HG03045 (cell line): ENCODE results near the gene CYB5R4.

ENCODE experiments used
- ATAC-seq: cut with Tn5 transposase; IDR thresholded peaks from one replicate; pipeline ENCODE4 v1.9.1; 2021; ENCODE audit warnings: mild to moderate bottlenecking, moderate library complexity; ENCODE audit not compliant: unreplicated experiment

CYB5R4 gene

GRCh38 chr6:83859410-83860358 is at the start of gene CYB5R4:
Gene CYB5R4 (plus strand): TSS chr6:83859689. CDS start chr6:83859783, 94 bp downstream.
- peak; percentile 100 for ATAC-seq

- no peak for ATAC-seq
Observed at GRCh38 chr6:83812595-83812994, 46.9 kb upstream of the CYB5R4 start.

GRCh38 chr6:83815631-83816272 is 43.7 kb upstream of the CYB5R4 start:
- ATAC-seq = no peak

GRCh38 chr6:83822629-83823169 is 36.8 kb upstream of the CYB5R4 start:
- no peak for ATAC-seq

GRCh38 chr6:83824388-83824801 is 35.1 kb upstream of the CYB5R4 start:
- ATAC-seq = no peak

GRCh38 chr6:83824831-83825230 is 34.7 kb upstream of the CYB5R4 start:
- ATAC-seq = no peak

- no peak for ATAC-seq
Observed at GRCh38 chr6:83827050-83827449, 32.4 kb upstream of the CYB5R4 start.

- no peak for ATAC-seq
Observed at GRCh38 chr6:83838727-83839126, 20.8 kb upstream of the CYB5R4 start.

- ATAC-seq = no peak
Observed at GRCh38 chr6:83844170-83844569, 15.3 kb upstream of the CYB5R4 start.

GRCh38 chr6:83846291-83846690 is 13.2 kb upstream of the CYB5R4 start:
- ATAC-seq = no peak

GRCh38 chr6:83847179-83847578 is 12.3 kb upstream of the CYB5R4 start:
- peak; percentile 97 for ATAC-seq

GRCh38 chr6:83849127-83849526 is 10.4 kb upstream of the CYB5R4 start:
- ATAC-seq = no peak

GRCh38 chr6:83849610-83850009 is 9.9 kb upstream of the CYB5R4 start:
- no peak for ATAC-seq

- ATAC-seq = no peak
Observed at GRCh38 chr6:83852528-83853177, 6.8 kb upstream of the CYB5R4 start.

GRCh38 chr6:83853178-83854000 is 6.1 kb upstream of the CYB5R4 start, which contains the start of gene RIPPLY2:
Gene RIPPLY2 (plus strand): TSS chr6:83853360. CDS start chr6:83853417, 57 bp downstream.
- ATAC-seq = no peak

- no peak for ATAC-seq
Observed at GRCh38 chr6:83854001-83854501, 5.4 kb upstream of the CYB5R4 start.

GRCh38 chr6:83854766-83855165 is 4.7 kb upstream of the CYB5R4 start:
- no peak for ATAC-seq

- ATAC-seq = no peak
Observed at GRCh38 chr6:83860359-83860755, 868 bp downstream of the CYB5R4 start.

- ATAC-seq = no peak
Observed at GRCh38 chr6:83860782-83861495, 1.4 kb downstream of the CYB5R4 start.
